Liver (tissue), 9 donors: ENCODE data around the gene LPGAT1. TPM values are rescaled to one million over a fixed set of nuclear protein-coding genes. Genes with fewer than 3 reads are reported as not detected.

Experiments
- DNase-seq: peaks from one replicate; pipeline ENCODE4 v3.0.0-alpha.2; 2017; ENCODE audit warnings: low spot score
- H3K27ac ChIP-seq, 2 donors: one replicate each; pipeline ENCODE4 v1.7.0; 2013; ENCODE audit warnings: inconsistent platforms in 2 of 2, low read length in 2 of 2, control low read depth in 1 of 2, low read depth in 1 of 2, mild to moderate bottlenecking in 1 of 2
- H3K27me3 ChIP-seq, 4 donors: one replicate each; pipeline versions ENCODE4 v1.6.1 to v1.7.0; 2013; ENCODE audit warnings: low read length in 3 of 4, inconsistent platforms in 1 of 4, mild to moderate bottlenecking in 1 of 4, moderate library complexity in 1 of 4; ENCODE audit not compliant: control insufficient read depth in 4 of 4, insufficient read depth in 4 of 4
- H3K36me3 ChIP-seq, 4 donors: one replicate each; pipeline versions ENCODE4 v1.6.1 to v1.7.0; 2013; ENCODE audit warnings: low read length in 3 of 4, mild to moderate bottlenecking in 3 of 4, low read depth in 1 of 4, moderate library complexity in 1 of 4; ENCODE audit not compliant: control insufficient read depth in 4 of 4, insufficient read depth in 3 of 4
- H3K4me1 ChIP-seq, 4 donors: one replicate each; pipeline versions ENCODE4 v1.6.1 to v1.7.0; 2013; ENCODE audit warnings: low read length in 3 of 4, mild to moderate bottlenecking in 3 of 4, moderate library complexity in 1 of 4; ENCODE audit not compliant: control insufficient read depth in 4 of 4, insufficient read depth in 4 of 4
- H3K4me3 ChIP-seq, 3 donors: one replicate each; pipeline versions ENCODE4 v1.6.1 to v1.7.0; 2013; ENCODE audit warnings: low read length in 3 of 3, control low read depth in 1 of 3, low read depth in 1 of 3, mild to moderate bottlenecking in 1 of 3
- H3K9ac ChIP-seq, 2 donors: one replicate each; pipeline ENCODE4 v1.7.0; 2013; ENCODE audit warnings: low read length in 2 of 2, mild to moderate bottlenecking in 2 of 2, moderate library complexity in 2 of 2, control low read depth in 1 of 2, low read depth in 1 of 2
- H3K9me3 ChIP-seq, 4 donors: one replicate each; pipeline versions ENCODE4 v1.6.1 to v1.7.0; 2013; ENCODE audit warnings: low read length in 3 of 4; ENCODE audit not compliant: control insufficient read depth in 4 of 4
- FOXA1 ChIP-seq: IDR thresholded peaks from 2 replicates; pipeline ENCODE4 v1.6.1; 2016; ENCODE audit warnings: antibody characterized with exemption
- GABPA ChIP-seq, 2 donors: IDR thresholded peaks in 1 of 2; conservative IDR thresholded peaks in 1 of 2; 2 replicates each; pipeline ENCODE4 v1.6.1; 2016; ENCODE audit warnings: antibody characterized with exemption in 2 of 2, mild to moderate bottlenecking in 1 of 2, moderate library complexity in 1 of 2
- HNF4A ChIP-seq, 2 donors: conservative IDR thresholded peaks; 2 replicates each; pipeline ENCODE4 v1.6.1; 2016; ENCODE audit warnings: antibody characterized with exemption in 2 of 2, mild to moderate bottlenecking in 2 of 2
- HNF4G ChIP-seq: IDR thresholded peaks from 2 replicates; pipeline ENCODE4 v1.6.1; 2016; ENCODE audit warnings: antibody characterized with exemption
- JUND ChIP-seq, 2 donors: IDR thresholded peaks; 2 replicates each; pipeline ENCODE4 v1.6.1; 2016; ENCODE audit warnings: antibody characterized with exemption in 2 of 2
- NR2F2 ChIP-seq: IDR thresholded peaks from 2 replicates; pipeline ENCODE4 v1.6.1; 2016; ENCODE audit warnings: antibody characterized with exemption
- YY1 ChIP-seq: IDR thresholded peaks from 2 replicates; pipeline ENCODE4 v1.6.1; 2016; ENCODE audit warnings: antibody characterized with exemption, mild to moderate bottlenecking
- WGBS: extraction: QIAGEN DNeasy Blood & Tissue Kit; methylation state at CpG from one replicate; pipeline ENCODE4 v1.1.7; 2013; 5-methylcytosine and 5-hydroxymethylcytosine counted together
- polyA plus RNA-seq, 2 donors: library from polyadenylated mRNA; stranded (reverse) in 1 of 2; unstranded in 1 of 2; fragments of 200-250 nt in 1 of 2; fragments of >200 nt in 1 of 2; fragmentation: Nextera tagmentation in 1 of 2; extraction: Ambion mirVana in 1 of 2; gene quantifications; one replicate each; pipeline versions ENCODE4 v1.2.1 to v1.2.3, GENCODE V29; 2013 to 2015
- total RNA-seq, 2 donors: library from RNA; depleted of rRNA; stranded (reverse); fragments of >200 nt; gene quantifications; one replicate each; pipeline ENCODE4 v1.2.3, GENCODE V29; 2014
- TF ChIP-seq, protein P1 (sequence below): fragments of 150-350 bp; IDR thresholded peaks from 2 replicates; pipeline ENCODE4 v1.5.1; 2017; ENCODE audit warnings: improper control_type of control experiment, low read depth, low read length; ENCODE audit not compliant: missing input control
- TF ChIP-seq, protein P2 (sequence below): IDR thresholded peaks from 2 replicates; pipeline ENCODE4 v1.6.1; 2016; ENCODE audit warnings: antibody characterized with exemption
- TF ChIP-seq, protein P3 (sequence below): IDR thresholded peaks from 2 replicates; pipeline ENCODE4 v1.6.1; 2016; ENCODE audit warnings: antibody characterized with exemption
- TF ChIP-seq, protein P4 (sequence below): IDR thresholded peaks from 2 replicates; pipeline ENCODE4 v1.6.1; 2016; ENCODE audit warnings: antibody characterized with exemption
- TF ChIP-seq, protein P5 (sequence below): IDR thresholded peaks from 2 replicates; pipeline ENCODE4 v1.6.1; 2016; ENCODE audit warnings: antibody characterized with exemption, mild to moderate bottlenecking
- donor health status: healthy.
- donor health status: healthy.
- donor health status: healthy.
- donor health status: healthy.
- donor health status: healthy.

LPGAT1 gene
- total and polyA plus RNA-seq, 4 donors: 11.6 to 53.8 (median 32.2) TPM

DNA sequence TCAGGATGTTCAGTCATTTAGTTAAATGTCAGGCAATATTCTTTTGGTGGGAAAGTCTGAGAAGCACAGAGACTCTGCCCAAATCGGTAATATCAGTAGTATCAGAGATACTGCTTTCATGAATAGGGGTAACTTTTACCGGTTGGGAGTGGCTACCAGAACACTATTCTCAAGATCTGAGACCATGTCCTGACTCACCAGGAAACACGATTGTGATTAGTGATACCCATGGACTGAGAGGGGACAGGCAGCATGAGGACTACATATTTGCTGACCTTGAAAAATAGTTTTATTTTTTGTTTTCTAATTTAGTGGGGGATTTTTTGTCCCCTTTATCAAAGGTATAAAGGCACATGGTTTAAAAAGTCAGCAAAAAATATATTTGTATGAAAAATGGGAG is 79.1 kb downstream of the LPGAT1 start:
- Histone ChIP-seq H3K9ac (no peak overlapping the region), H3K4me1 (no peaks in the 10 kb centered on the region), H3K27ac (no peak overlapping the region), H3K9me3 (no peaks in the 10 kb centered on the region), H3K27me3 (no peaks in the 10 kb centered on the region), H3K4me3 (no peak overlapping the region), H3K36me3 (peaks cover 7 to 41% (median 33%) of the 10 kb centered on the region in 4 donors)
- WGBS: 85% methylated on average over 3 of the region's 3 CpGs
- TF ChIP-seq, protein P1, sequence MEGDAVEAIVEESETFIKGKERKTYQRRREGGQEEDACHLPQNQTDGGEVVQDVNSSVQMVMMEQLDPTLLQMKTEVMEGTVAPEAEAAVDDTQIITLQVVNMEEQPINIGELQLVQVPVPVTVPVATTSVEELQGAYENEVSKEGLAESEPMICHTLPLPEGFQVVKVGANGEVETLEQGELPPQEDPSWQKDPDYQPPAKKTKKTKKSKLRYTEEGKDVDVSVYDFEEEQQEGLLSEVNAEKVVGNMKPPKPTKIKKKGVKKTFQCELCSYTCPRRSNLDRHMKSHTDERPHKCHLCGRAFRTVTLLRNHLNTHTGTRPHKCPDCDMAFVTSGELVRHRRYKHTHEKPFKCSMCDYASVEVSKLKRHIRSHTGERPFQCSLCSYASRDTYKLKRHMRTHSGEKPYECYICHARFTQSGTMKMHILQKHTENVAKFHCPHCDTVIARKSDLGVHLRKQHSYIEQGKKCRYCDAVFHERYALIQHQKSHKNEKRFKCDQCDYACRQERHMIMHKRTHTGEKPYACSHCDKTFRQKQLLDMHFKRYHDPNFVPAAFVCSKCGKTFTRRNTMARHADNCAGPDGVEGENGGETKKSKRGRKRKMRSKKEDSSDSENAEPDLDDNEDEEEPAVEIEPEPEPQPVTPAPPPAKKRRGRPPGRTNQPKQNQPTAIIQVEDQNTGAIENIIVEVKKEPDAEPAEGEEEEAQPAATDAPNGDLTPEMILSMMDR: no peak
- TF ChIP-seq JUND (IDR thresholded peaks at IDR 0.05) (no peak), FOXA1 (no peak), YY1 (no peak), HNF4G (no peak), NR2F2 (no peak), GABPA (IDR thresholded peaks at IDR 0.05 in 1 of 2, conservative IDR thresholded peaks at IDR 0.05 in 1 of 2) (no peak)
- TF ChIP-seq, protein P2, sequence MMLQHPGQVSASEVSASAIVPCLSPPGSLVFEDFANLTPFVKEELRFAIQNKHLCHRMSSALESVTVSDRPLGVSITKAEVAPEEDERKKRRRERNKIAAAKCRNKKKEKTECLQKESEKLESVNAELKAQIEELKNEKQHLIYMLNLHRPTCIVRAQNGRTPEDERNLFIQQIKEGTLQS: no peak
- TF ChIP-seq, protein P3, sequence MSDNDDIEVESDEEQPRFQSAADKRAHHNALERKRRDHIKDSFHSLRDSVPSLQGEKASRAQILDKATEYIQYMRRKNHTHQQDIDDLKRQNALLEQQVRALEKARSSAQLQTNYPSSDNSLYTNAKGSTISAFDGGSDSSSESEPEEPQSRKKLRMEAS: no peak
- no peak for DNase-seq

DNA sequence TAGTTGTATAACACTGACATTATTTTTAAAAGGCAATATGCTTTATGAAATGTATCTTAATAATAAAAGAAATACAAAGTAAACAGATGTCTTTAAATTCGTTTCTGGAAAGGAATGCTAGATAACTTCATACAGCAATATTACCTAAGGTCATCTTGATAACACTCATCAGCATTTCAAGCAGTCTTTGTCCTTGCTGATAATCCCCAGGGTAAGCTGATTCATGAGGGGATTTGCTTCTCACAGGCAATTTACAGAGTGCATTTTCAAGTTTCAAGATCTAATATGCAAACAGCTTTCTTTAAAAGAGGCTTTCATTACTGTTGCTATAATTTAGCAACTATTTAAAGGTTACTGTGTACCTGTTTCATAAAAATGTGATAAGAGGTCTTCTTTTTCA is 80.0 kb downstream of the LPGAT1 start:
- TF ChIP-seq, protein P4, sequence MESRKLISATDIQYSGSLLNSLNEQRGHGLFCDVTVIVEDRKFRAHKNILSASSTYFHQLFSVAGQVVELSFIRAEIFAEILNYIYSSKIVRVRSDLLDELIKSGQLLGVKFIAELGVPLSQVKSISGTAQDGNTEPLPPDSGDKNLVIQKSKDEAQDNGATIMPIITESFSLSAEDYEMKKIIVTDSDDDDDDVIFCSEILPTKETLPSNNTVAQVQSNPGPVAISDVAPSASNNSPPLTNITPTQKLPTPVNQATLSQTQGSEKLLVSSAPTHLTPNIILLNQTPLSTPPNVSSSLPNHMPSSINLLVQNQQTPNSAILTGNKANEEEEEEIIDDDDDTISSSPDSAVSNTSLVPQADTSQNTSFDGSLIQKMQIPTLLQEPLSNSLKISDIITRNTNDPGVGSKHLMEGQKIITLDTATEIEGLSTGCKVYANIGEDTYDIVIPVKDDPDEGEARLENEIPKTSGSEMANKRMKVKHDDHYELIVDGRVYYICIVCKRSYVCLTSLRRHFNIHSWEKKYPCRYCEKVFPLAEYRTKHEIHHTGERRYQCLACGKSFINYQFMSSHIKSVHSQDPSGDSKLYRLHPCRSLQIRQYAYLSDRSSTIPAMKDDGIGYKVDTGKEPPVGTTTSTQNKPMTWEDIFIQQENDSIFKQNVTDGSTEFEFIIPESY: no peak
- TF ChIP-seq, protein P5, sequence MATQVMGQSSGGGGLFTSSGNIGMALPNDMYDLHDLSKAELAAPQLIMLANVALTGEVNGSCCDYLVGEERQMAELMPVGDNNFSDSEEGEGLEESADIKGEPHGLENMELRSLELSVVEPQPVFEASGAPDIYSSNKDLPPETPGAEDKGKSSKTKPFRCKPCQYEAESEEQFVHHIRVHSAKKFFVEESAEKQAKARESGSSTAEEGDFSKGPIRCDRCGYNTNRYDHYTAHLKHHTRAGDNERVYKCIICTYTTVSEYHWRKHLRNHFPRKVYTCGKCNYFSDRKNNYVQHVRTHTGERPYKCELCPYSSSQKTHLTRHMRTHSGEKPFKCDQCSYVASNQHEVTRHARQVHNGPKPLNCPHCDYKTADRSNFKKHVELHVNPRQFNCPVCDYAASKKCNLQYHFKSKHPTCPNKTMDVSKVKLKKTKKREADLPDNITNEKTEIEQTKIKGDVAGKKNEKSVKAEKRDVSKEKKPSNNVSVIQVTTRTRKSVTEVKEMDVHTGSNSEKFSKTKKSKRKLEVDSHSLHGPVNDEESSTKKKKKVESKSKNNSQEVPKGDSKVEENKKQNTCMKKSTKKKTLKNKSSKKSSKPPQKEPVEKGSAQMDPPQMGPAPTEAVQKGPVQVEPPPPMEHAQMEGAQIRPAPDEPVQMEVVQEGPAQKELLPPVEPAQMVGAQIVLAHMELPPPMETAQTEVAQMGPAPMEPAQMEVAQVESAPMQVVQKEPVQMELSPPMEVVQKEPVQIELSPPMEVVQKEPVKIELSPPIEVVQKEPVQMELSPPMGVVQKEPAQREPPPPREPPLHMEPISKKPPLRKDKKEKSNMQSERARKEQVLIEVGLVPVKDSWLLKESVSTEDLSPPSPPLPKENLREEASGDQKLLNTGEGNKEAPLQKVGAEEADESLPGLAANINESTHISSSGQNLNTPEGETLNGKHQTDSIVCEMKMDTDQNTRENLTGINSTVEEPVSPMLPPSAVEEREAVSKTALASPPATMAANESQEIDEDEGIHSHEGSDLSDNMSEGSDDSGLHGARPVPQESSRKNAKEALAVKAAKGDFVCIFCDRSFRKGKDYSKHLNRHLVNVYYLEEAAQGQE: no peak
- TF ChIP-seq HNF4G (no peak), HNF4A (conservative IDR thresholded peaks at IDR 0.05) (no peak), JUND (IDR thresholded peaks at IDR 0.05) (no peak)
- TF ChIP-seq, protein P3: no peak
- TF ChIP-seq, protein P1: no peak
- Histone ChIP-seq H3K9me3 (no peaks in the 10 kb centered on the region), H3K4me3 (no peak overlapping the region), H3K4me1 (no peaks in the 10 kb centered on the region), H3K27me3 (no peaks in the 10 kb centered on the region), H3K9ac (no peak overlapping the region), H3K27ac (no peak overlapping the region), H3K36me3 (peaks cover 7 to 44% (median 34%) of the 10 kb centered on the region in 4 donors)
- WGBS: 37% methylated on average over 1 of the region's 1 CpG
- no peak for DNase-seq
